GM12892 (cell line): Measurements from ENCODE around the gene ZNF485.

ENCODE experiments used
- POLR2A ChIP-seq: IDR thresholded peaks from 2 replicates; pipeline ENCODE4 v1.6.1; 2011; ENCODE audit warnings: low read depth, low read length, control low read depth
- TAF1 ChIP-seq: IDR thresholded peaks from 2 replicates; pipeline ENCODE4 v1.6.1; 2011; ENCODE audit warnings: low read depth, mild to moderate bottlenecking, control low read depth, low read length, borderline replicate concordance

GRCh38 chr10:43576062-43576461 lies 30.2 kb upstream of the ZNF485 start:
- TF ChIP-seq TAF1 (no peak), POLR2A (no peak)
